ENCODE results near the gene FAM3C. TPM values are rescaled to one million over a fixed set of nuclear protein-coding genes. Genes with fewer than 3 reads are reported as not detected.
A peak's percentile ranks its signal among the peaks of the same experiment; 100 is the strongest.

Gene FAM3C
- total RNA-seq, 1 donor from 2014 or later, result 47.5 TPM

GRCh38 chr7:121331574-121331973 is 64.5 kb downstream of the FAM3C start:
- Mint-ChIP-seq H3K4me3 (peak overlapping the region; percentile 61), H3K27me3 (ENCODE audit: low read depth) (peaks cover 66% of the 10 kb centered on the region), H3K36me3 (ENCODE audit: low read depth) (no peaks in the 10 kb centered on the region), H3K27ac (ENCODE audit: unreplicated experiment) (no peak overlapping the region), H3K4me1 (peaks cover 22% of the 10 kb centered on the region), H3K9me3 (no peaks in the 10 kb centered on the region)
- TF ChIP-seq, protein P1, sequence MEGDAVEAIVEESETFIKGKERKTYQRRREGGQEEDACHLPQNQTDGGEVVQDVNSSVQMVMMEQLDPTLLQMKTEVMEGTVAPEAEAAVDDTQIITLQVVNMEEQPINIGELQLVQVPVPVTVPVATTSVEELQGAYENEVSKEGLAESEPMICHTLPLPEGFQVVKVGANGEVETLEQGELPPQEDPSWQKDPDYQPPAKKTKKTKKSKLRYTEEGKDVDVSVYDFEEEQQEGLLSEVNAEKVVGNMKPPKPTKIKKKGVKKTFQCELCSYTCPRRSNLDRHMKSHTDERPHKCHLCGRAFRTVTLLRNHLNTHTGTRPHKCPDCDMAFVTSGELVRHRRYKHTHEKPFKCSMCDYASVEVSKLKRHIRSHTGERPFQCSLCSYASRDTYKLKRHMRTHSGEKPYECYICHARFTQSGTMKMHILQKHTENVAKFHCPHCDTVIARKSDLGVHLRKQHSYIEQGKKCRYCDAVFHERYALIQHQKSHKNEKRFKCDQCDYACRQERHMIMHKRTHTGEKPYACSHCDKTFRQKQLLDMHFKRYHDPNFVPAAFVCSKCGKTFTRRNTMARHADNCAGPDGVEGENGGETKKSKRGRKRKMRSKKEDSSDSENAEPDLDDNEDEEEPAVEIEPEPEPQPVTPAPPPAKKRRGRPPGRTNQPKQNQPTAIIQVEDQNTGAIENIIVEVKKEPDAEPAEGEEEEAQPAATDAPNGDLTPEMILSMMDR (conservative IDR thresholded peaks at IDR 0.05), result no peak
- no peak for DNase-seq (ENCODE audit: low read depth, low spot score)

- Mint-ChIP-seq H3K36me3 (ENCODE audit: low read depth) (no peaks in the 10 kb centered on the region), H3K9me3 (no peaks in the 10 kb centered on the region), H3K4me3 (peak overlapping the region; percentile 51), H3K27me3 (ENCODE audit: low read depth) (peaks cover 66% of the 10 kb centered on the region), H3K4me1 (peaks cover 22% of the 10 kb centered on the region), H3K27ac (ENCODE audit: unreplicated experiment) (no peak overlapping the region)
- no peak for DNase-seq (ENCODE audit: low read depth, low spot score)
- TF ChIP-seq, protein P1 (conservative IDR thresholded peaks at IDR 0.05), result no peak
These were observed 65.1 kb downstream of the FAM3C start for GRCh38 chr7:121331048-121331447.

DNA sequence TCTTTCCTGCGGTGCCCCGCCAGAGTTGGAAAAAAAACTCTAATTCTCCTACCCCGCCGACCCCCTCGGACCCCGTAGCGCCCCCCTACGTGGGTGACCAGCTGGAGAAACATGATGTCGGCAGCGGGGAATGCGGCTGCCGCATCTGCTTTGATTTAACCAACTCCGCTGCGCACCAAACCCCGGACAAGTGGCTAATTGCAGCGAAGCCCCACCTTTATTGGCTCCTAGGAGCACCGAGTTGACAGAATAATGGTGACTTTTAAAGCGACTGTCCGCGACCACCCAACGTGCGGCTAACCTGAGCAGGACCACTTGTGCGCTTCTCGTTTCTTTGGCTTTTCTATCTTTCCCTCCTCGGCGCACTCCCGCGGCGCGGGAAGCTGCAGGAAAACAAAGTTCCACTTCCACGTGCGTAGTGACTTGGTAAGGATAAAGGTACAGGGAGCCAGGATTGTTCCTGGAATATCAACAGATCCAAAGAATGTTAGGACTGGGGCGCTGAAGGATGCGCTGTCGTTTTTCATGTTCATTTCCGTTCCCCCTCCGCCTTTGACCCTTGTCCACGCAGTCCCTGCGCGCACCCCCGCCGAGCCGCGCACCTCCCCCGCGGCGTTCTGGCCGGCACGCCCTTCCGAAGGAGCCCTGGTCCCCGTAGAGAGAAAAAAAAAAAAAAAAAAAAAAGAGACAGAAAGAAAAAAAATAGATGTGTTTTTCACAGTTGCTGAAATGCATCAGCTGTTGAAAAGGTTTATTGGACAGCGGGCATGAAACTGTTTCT is 65.9 kb downstream of the FAM3C start:
- H3K9me3 Mint-ChIP-seq, result no peaks in the 10 kb centered on the region
- no peaks in the 10 kb centered on the region for H3K36me3 Mint-ChIP-seq (ENCODE audit: low read depth)
- no peak overlapping the region for H3K27ac Mint-ChIP-seq (ENCODE audit: unreplicated experiment)
- DNase-seq (ENCODE audit: low read depth, low spot score), result peak; percentile 26
- TF ChIP-seq, protein P1 (conservative IDR thresholded peaks at IDR 0.05), result no peak
- peaks cover 64% of the 10 kb centered on the region for H3K27me3 Mint-ChIP-seq (ENCODE audit: low read depth)
- peaks cover 22% of the 10 kb centered on the region for H3K4me1 Mint-ChIP-seq
- H3K4me3 Mint-ChIP-seq, result peak overlapping the region; percentile 85

DNA sequence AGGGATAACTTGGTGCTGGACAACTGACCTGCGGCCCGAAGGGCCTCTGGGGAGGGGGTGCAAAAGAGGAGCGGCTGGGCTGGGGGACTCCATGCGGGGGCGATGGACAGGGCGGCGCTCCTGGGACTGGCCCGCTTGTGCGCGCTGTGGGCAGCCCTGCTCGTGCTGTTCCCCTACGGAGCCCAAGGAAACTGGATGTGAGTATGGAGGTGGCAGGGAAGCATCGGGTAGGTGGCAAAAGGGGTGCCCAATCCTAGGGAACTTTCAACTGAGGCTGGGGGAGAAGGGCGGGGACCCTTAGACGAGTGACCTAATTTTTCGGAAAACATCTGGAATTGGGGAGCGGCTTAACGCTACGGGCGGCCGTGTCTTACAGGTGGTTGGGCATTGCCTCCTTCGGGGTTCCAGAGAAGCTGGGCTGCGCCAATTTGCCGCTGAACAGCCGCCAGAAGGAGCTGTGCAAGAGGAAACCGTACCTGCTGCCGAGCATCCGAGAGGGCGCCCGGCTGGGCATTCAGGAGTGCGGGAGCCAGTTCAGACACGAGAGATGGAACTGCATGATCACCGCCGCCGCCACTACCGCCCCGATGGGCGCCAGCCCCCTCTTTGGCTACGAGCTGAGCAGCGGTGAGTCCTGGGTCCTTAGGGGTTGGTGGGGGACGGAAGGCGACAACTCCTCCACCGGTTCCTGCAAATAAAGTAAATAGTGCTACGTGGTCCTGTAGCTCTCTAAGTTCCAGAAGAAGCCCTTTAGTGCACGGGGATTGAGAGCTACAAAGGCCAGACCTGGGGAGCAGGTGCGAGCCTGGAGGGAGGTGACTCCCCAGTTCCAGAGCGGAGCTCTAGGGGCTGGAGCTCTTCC is 66.7 kb downstream of the FAM3C start:
- no peak overlapping the region for H3K27ac Mint-ChIP-seq (ENCODE audit: unreplicated experiment)
- H3K36me3 Mint-ChIP-seq (ENCODE audit: low read depth), result no peaks in the 10 kb centered on the region
- H3K4me3 Mint-ChIP-seq, result peak overlapping the region; percentile 85
- H3K27me3 Mint-ChIP-seq (ENCODE audit: low read depth), result peaks cover 56% of the 10 kb centered on the region
- peaks cover 22% of the 10 kb centered on the region for H3K4me1 Mint-ChIP-seq
- H3K9me3 Mint-ChIP-seq, result no peaks in the 10 kb centered on the region
- DNase-seq (ENCODE audit: low read depth, low spot score), result peak; percentile 23
- TF ChIP-seq, protein P1 (conservative IDR thresholded peaks at IDR 0.05), result no peak

- no peak for DNase-seq (ENCODE audit: low read depth, low spot score)
- Mint-ChIP-seq H3K36me3 (ENCODE audit: low read depth) (no peaks in the 10 kb centered on the region), H3K27ac (ENCODE audit: unreplicated experiment) (no peak within 1 kb of the TSS), H3K4me1 (peaks cover 22% of the 10 kb centered on the region), H3K27me3 (ENCODE audit: low read depth) (peaks cover 50% of the 10 kb centered on the region), H3K4me3 (peak within 1 kb of the TSS; percentile 85), H3K9me3 (no peaks in the 10 kb centered on the region)
- TF ChIP-seq, protein P1 (conservative IDR thresholded peaks at IDR 0.05), result no peak
These were observed 67.5 kb downstream of the FAM3C start, which contains the start of gene WNT16 for GRCh38 chr7:121328508-121329190. Gene WNT16, plus strand, starts transcription at chr7:121329000. Its CDS starts 293 bp downstream, at chr7:121329293.
